ENCODE data around the gene PRICKLE2.

GRCh38 chr3:64108231-64108630 is 117.0 kb downstream of the PRICKLE2 start:
- no peak for TF ChIP-seq CTCF (IDR thresholded peaks at IDR 0.05)
- TF ChIP-seq POLR2A (IDR thresholded peaks at IDR 0.05) = no peak
